ENCODE data around the gene WDR83.
"Not testable (repeated sequence)": the region's sequence is repeated elsewhere in the genome, so short reads cannot be mapped to it uniquely, and the experiment has no call there.

WDR83 gene

DNA sequence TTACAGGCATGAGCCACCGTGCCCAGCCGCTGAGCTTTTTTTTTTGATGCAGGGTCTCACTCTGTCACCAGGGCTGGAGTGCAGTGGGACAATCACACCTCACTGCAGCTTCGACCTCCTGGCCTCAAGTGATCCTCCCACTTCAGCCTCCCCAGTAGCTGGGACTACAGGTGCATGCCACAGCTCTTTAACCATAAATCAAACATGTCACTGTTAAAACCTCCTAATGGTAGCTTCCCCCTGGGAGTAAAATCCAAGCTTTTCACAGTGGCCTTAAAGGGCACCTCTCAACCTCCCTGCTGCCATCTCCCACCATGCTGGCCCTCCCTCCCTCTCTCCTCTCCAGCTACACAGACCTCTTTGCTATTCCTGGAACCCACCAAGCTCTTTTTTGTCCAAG, 19.2 kb downstream of the WDR83 start:
- DNase-seq (ENCODE audit: low read depth in 3 of 3), result no peak

DNA sequence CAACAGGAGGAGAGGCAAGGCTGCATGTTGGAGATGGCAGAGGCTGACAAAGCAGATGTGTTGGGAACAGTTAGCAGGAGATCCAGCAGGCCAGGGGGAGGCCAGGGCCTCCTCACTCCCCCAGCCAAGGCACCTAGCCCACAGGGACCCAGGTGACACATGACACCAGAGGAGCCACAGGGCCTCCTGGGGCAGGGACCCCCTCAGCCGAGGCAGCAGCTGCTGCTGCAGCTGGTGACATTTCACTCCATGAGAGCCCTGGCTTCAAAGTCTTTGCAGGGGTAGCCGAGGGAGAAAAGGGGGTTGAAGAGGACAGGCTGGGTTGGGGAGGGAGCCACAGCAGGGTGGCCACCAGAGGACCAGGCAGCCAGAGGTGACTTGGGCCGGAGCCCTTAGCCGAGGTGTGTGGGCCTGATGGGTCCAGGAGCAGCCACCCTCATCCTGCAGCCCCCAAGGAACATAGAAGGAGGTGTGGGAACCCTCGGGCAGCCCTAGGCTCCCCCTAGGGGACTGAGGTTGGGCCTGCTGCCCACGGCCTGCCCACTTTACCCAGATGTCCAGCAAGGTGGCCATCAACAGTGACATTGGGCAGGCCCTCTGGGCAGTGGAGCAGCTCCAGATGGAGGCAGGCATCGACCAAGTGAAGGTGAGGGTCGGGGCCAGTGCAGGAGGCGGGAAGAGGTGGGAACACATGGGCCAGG, 21.0 kb downstream of the WDR83 start, which contains the start of gene GNG14:
TSS of gene GNG14 (plus strand) at position 503 of the 701 bp plus-strand sequence. CDS start at position 554, 51 bp downstream.
- no peak for DNase-seq (ENCODE audit: low read depth in 3 of 3)

DNA sequence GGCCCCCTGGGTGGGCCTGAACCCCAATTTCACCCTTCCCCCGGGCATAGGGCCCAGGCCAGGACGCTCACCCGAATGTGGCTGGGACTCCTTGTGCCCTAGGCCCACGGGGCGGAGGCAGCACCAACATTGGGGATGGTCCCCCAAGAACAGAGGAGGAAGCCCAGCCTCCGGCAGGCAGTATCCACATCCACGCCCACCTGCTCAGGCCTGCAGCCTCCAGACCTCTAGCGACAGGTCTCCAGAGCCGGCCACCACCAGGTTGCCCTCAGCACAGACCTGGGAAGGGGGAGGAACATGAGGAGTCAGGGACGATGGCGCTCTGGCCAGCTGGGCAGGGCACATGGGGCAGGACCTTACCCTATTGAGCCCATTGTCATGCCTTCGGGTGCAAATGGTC, 22.4 kb downstream of the WDR83 start:
- DNase-seq (ENCODE audit: low read depth in 3 of 3), result no peak

DNA sequence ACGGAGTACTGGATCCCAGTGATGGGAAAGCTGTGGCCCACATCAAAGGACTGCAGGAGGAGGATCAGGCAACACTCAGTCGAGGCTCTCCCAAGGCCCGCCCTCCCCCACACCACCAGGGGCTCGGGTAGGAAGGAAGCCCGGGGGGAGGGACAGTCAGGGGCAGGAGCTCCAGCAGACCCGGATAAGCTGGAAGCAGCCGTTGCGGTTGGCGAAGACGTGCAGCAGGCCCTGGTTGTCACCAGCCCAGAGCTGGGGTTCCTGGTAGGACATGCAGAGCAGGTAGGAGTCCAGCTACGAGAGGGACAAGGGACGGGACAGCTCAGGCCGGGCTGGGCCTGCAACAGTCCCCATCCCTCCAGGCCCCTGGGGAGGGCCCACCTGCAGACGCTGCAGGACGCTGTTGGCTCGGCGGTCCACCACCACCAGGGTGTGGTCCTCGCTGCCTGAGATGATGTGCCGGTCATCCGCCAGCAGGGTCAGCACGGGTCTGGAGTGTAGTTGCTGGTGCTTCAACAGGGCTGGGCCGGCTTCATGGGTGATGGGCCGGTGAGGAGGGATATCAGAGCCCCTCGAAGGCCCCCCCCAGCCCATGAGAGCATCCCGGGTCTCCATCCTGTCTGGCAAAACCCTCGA, 23.1 kb downstream of the WDR83 start:
- DNase-seq (ENCODE audit: low read depth in 3 of 3), result no peak

DNA sequence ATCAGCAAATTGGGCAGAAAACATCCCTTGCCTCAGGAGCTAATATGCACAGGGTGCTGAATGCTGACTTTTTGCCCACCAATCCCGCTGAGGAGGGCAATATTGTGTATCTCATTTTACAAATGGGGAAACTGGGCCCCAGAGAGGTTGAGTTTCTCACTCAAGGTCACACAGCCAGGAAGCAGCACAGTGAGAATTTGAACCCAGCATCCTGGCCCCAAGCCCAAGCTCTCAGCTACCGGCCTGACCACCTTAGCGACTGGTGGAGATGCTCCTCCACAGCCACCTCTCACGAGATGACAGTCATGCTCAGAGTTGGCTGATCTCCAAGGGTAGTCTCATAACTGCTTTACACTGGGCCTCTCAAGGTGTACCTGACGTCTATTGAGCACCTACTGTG, 26.4 kb downstream of the WDR83 start:
- DNase-seq (ENCODE audit: low read depth in 3 of 3), result no peak

DNA sequence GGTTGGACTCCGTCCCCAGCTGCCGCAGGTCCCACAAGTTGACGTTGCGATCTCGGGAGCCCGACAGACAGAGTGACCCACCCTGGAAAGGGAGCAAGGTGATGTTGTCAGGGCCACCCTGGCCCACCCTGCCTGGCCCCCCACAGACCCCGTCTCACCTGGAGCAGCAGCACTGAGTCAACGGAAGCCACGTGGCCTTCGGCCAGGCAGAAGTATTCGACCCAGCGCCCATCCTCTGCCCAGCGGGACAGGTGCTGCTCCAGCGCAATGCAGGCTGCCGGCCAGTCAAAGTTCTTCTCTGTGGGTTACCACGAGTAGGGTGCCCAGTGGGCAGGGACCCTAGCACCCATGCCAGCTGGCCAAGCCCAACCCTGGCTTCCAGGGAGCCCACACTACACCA, 28.0 kb downstream of the WDR83 start:
- DNase-seq (ENCODE audit: low read depth in 3 of 3), result no peak

DNA sequence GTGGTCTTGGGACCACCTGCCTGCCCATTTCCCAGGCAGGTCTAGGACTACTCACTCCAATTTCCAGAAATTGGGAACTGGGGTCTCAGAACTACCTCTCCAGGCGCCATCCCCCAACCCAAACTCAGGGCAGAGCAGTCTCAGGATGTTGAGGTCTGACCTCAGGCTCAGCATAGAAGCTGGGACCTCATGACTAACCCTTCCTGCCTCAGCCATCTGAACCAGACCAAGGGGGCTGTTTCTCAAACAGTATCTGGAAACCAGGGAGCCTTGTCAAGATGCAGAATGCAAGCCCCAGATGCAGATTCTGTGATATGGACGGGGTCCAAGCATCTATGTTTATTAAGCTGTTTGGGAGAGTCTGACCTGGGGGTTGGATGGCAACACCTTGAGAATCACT, 28.5 kb downstream of the WDR83 start:
- no peak for DNase-seq (ENCODE audit: low read depth in 3 of 3)

DNA sequence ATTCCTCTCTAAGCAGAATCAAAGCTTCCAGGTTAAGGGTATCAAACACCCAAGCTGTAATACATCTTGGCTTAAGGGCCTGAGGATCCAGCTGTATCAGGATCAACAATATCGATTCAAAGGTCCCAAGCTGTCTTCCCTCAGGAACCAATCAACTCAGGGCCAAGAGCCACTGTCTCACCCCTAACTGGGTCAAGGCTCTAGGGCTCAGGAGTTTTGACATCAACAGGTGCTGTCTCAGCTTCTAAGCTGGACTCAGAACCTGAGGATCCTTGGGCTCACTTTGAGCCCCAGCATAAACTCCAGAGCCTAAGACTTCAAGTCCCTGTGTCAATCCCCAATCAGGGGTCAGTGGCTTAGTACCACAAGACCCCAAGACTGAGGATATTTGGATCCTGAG, 28.9 kb downstream of the WDR83 start:
- no peak for DNase-seq (ENCODE audit: low read depth in 3 of 3)

DNA sequence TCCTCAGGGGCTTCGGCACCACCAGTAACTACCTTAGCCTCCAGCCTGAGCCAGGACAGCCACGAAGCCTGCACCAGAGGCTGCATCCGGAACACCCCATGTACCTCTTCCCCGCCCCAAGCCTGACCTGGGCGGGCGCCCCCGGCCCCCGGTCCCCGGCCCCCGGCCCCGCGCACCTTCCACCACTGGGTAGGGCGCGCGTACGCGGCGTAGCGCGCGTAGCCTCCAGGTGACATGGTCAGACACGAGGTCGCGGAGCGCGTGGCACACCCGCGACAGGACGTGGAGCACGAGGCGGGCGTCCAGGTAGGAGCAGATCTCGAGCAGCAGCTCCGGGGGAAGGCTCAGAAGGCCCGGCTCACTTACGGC, 29.4 kb downstream of the WDR83 start:
- no peak for DNase-seq (ENCODE audit: low read depth in 3 of 3)

DNA sequence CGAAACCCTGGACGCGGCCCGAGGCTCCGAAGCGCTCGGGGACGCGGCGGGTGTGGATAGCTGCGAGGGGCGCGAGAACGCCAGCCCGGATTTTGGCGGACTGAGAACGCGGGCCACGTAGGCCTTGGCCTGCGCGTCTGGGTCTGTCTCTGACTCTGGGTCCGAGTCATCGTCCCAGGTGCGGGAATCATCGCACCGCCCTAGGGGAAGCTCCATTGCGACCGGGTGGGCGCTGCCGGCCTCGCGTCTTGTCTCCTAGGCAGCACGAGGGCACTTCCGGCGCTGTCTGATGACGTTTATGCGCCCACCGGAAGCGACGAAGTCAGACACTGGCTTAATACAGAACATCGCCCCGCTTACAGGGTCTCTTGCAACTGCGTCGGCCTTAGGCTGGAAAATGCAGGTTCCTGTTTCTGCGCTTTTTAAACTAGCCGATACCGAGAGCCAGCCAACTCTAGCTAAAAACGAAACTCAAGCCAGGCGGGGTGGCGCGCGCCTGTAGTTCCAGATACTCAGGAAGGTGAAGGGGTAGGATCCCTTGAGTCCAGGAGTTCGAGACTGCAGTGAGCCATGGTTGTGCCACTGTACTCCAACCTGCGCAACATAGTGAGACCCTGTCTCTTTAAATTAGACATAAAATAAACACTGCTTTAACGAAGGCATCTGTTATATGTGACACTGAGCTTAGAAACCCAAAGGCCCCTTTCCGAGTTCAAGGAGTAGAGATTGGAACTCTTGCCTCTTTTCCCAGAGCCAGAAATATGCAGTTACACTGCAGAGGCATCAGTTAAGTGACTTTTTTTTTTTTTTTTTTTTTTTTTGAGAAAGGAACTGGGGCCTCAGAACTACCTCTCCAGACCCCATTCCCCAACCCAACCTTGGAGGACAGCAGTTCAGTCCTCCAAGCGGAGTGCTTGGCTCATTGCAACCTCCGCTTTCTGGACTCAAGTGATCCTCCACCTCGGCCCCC, 30.0 kb downstream of the WDR83 start, which contains the start of gene FBXW9:
TSS of gene FBXW9 (minus strand) at position 266 of the 970 bp plus-strand sequence. CDS start at position 216, 50 bp downstream.
- peak; percentile 94 to 97 (median 96) for DNase-seq (ENCODE audit: low read depth in 3 of 3)

DNA sequence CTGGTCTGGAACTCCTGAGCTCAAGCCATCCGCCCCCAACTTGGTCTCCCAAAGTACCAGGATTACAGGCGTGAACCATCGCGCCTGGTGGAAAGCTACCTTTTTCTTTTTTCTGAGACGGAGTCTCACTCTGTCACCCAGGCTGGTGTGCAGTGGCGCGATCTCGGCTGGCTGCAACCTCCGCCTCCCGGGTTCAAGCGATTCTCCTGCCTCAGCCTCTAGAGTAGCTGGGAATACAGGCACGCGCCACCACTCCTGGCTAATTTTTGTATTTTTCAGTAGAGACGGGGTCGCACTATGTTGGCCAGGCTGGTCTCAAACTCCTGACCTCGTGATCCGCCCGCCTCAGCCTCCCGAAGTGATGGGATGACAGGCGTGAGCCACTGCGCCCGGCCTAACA, 30.8 kb downstream of the WDR83 start:
- DNase-seq (ENCODE audit: low read depth in 3 of 3), result not testable (repeated sequence)

DNA sequence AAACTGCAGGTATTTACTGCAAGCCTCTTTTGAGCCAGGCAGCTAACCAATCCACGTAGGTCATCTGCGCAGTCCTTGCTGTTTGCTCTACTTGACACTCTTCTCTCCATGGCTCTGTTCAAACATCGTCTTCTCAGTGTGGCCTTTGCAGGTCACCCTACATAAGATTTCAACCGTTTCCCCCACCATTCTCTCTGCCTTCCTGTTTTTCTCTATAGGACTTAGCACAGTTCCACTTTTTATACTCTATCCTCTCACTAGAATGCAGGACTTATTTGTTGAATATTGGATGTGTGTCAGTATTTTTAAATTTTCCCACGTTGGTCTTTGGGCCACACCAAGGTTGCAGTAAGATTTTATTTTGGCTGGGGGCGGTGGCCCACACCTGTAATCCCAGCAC, 31.5 kb downstream of the WDR83 start:
- DNase-seq (ENCODE audit: low read depth in 3 of 3), result no peak

DNA sequence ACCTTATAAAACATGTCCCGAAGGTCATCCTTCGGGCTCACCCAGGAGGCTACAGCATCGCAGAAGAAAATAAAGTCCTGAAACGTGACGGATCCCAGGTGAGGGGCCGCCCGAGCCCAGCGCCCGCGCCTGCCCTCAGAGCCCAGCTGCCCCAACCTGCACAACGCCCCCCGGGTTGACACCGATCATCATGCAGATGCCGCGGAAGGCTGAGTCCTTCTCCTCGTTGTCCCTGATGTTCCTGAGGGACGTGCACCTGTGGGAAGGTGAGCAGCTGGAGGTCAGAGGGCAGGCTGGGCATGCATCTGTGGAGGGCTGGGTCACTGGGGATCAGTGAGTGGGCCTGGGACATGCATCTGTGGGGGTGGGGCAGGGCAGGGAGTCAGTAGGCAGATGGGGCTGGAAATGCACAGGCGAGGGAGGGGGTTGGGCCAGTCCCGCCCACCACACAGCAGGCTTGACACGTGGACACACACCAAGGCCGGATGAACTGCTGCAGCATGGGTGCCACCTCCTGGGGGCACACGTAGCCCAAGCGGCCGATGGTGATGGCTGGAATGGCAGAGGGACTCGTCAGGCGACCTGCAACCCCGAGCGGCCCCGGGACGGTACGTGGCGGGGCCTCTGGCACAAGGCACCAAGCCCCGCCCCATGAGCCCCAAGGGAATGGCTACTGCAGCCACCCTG, 35.1 kb downstream of the WDR83 start:
- DNase-seq (ENCODE audit: low read depth in 3 of 3), result no peak

DNA sequence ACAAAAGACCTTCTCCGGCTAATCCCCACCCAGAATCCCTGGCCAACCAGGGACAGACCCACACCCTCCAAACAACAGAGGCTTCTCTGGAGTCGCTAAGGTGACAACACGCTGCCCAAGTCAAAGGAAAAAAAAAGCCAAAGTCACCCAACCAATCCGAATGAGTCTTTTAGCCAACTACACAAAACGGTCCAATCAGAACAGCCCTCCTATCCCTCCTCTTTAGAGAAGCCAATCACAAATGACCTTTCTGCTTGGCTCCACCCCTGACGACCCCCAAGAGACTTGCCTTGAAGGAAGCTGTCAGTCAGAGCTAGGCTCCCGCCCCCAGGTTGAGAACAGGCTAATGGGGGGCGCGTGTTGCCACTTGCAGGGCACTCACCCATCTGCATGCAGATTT, 36.4 kb downstream of the WDR83 start:
- DNase-seq (ENCODE audit: low read depth in 3 of 3), result no peak

DNA sequence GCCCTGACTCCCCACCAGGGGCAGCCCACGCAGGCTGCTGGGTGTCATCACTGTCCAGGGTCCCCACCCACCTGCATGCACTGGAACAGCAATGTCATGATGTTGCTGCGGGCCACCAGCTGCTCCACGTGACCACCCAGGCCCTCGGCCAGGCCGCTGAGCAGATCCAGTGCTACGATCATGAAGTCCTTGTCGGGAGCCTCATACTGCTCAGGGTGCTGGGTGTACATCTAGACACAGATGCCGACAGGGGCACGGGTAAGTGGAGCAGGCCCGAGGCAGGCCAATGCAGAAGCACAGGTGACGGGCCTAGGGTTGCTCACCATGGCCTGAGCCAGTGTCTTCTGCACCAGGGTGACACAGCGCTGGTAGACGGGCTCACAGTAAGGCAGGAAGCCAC, 38.6 kb downstream of the WDR83 start:
- DNase-seq (ENCODE audit: low read depth in 3 of 3), result no peak

DNA sequence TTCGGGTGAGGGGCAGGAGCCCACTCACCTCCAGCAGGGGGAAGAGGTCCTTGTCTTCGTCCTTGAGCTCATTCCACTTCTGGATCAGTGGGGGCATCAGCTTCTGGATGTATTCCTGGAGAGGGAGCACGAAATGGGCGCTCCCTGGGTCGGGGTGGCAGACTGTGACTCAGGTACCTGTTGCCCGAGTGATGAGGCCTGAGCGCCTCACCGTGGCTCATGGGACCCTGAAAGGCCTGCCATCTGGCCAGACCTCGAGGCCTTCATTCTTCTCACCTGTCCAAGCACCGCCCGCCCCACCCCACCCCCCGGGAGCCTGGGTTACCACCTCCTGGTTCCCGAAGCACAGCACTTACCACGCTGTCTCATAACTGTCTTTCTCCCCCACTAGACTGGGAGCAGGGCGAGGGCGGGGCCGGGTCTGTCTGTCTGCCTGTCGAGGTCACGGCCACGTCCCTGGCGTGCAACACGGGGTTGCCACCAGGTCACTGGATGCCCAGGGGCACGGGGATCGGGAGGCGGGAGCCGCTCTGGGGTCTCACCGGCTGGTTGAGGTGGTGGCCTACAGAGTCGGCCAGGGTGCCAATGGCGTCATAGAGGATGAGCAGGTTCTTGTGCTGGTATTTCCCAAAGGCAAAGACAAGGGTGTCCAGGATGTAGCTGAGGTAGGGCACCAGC, 39.2 kb downstream of the WDR83 start:
- DNase-seq (ENCODE audit: low read depth in 3 of 3), result no peak

DNA sequence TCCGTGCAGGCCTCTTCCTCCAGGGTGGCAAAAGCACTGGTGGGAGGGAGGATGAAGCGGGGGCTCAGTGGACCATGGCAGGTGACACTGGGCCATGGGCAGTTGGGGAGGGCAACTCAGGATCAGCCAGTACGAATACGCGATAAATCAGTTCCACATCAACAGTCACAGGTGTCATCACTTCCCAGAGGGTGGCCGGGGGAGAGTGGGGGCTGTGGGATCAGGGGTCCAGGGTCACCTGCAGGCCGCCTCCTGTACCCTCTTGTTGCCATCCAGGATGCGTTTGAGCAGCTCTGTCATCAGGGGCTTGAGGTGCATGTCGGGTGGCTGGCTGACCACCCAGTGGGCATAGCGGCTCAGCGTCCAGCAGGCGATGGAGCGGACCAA, 39.7 kb downstream of the WDR83 start:
- no peak for DNase-seq (ENCODE audit: low read depth in 3 of 3)

DNA sequence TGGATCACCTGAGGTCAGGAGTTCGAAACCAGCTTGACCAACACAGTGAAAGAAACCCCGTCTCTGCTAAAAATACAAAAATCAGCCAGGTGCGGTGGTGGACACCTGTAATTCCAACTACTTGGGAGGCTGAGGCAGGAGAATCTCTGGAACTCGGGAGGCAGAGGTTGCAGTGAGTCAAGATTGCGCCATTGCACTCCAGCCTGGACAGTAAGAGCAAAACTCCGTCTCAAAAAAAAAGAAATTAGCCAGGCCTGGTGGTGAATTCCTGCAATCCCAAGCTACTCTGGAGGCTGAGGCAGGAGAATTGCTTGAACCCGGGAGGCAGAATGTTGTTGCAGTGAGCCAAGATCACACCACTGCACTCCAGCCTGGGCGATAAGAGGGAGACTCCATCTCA, 42.0 kb downstream of the WDR83 start:
- no peak for DNase-seq (ENCODE audit: low read depth in 3 of 3)

DNA sequence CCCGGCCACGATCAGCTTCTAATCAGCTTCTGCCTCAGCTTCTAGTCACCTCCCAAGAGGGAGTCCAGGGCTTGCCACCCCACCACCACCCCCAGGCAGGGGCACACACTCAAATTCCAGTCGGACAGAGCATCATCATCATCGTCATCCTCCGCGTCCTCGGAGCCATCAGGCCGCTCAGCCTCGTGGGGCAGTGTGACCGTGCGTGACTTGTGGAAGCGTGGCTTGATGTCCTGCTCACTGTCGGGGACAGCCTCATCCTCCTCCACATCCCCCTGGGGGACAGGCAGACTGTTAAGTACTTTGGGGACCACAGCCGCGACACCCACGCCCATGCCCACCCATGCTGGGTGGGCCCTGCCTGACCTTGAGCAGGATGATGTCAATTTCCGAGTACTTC, 44.6 kb downstream of the WDR83 start:
- DNase-seq (ENCODE audit: low read depth in 3 of 3), result no peak

DNA sequence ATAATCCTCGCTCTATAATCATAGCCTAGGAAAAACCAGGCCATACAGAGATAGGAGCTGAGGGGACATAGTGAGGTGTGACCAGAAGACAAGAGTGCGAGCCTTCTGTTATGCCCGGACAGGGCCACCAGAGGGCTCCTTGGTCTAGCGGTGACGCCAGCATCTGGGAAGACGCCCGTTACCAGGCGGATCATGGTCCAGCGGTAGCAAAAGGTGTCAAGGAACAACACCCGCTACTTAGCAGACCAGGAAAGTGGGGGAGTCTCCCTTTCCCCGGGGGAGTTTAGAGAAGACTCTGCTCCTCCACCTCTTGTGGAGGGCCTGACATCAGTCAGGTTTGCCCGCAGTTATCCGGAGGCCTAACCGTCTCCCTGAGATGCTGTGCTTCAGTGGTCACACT, 45.5 kb downstream of the WDR83 start:
- not testable (repeated sequence) for DNase-seq (ENCODE audit: low read depth in 3 of 3)

DNA sequence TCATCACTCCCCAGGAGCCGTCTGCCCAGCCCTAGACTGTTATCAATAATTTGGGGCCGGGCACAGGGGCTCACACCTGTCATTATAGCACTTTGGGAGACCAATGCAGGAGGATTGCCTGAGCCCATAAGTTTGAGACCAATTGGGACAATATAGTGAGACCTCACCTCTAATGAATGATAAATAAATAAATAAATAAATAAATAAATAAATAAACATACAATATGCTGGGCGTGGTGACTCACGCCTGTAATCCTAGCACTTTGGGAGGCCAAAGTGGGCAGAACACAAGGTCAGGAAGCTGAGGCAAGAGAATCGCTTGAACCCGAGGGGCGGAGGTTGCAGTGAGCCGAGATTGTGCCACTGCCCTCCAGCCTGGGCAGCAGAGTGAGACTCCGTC, 46.7 kb downstream of the WDR83 start:
- DNase-seq (ENCODE audit: low read depth in 3 of 3), result not testable (repeated sequence)

Measured in stimulated activated CD4-positive, alpha-beta T cell treated with anti-CD3 and anti-CD28 coated beads, TNF-alpha, amount 100 ng/mL, for 4 hours (primary cell).